GM03348 (cell line): ENCODE results near the gene ENO3.

Experiments
- DNase-seq: peaks from one replicate; pipeline ENCODE4 v3.0.0; 2012; ENCODE audit warnings: low spot score

ENO3 gene

DNA sequence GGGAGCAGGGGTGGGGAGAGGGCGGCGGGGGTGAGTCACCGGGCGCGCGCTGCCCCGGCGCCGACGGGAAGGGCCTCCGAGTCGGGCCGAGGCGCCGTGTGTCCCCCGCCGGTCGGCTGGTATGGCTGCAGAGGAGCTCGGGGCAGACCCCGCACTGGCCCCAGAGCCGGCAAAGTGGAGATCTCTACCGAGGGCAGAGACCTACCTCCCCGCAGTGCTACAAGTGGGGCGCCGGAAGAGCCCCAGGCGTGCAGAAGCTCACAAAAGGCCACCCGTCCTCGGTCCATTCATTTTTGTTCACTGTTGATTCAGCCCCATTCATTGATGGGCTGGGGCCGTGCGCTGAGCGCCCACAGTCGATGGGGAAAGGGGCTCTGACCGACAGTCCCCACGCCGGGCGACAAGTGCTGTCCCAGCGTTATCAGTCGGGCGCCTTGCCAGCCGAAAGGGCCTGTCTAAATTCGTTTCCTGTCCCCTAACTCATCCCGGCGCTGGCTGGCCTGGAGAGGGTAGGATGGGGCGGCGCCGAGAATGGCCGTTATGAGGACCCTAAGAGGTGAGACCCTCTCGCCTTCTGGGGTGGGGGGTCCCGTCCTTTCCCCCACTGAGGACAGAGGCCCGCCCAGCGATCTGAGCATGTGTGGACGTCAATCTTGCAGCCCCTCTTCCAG lies 709 bp upstream of the ENO3 start:
- no peak for DNase-seq

- no peak for DNase-seq
Measured at GRCh38 chr17:4951486-4951885, 567 bp downstream of the ENO3 start.

GRCh38 chr17:4953451-4953961 lies 2.6 kb downstream of the ENO3 start:
- peak; percentile 81 for DNase-seq

- DNase-seq = no peak
Measured at GRCh38 chr17:4955091-4955490, 4.2 kb downstream of the ENO3 start.

DNA sequence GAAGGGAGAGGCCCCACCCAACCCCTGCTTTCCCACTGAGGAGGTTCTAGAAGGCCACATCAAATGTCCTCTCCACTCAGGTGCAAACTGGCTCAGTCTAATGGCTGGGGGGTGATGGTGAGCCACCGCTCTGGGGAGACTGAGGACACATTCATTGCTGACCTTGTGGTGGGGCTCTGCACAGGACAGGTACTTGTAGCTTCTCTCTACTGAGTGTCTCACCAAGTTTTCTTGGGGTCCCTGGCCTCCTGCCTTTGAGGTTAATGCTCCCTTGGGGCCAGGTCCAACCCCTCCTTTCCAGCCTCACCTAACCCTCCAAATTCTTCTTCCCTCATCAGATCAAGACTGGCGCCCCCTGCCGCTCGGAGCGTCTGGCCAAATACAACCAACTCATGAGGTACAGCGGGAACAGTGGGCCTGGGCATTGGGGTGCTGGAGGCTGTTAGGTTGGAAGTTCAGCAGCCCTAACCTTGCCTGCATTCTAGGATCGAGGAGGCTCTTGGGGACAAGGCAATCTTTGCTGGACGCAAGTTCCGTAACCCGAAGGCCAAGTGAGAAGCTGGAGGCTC lies 5.7 kb downstream of the ENO3 start:
- DNase-seq = no peak

- DNase-seq = no peak
Measured at GRCh38 chr17:4958102-4958501, 7.2 kb downstream of the ENO3 start.

DNA sequence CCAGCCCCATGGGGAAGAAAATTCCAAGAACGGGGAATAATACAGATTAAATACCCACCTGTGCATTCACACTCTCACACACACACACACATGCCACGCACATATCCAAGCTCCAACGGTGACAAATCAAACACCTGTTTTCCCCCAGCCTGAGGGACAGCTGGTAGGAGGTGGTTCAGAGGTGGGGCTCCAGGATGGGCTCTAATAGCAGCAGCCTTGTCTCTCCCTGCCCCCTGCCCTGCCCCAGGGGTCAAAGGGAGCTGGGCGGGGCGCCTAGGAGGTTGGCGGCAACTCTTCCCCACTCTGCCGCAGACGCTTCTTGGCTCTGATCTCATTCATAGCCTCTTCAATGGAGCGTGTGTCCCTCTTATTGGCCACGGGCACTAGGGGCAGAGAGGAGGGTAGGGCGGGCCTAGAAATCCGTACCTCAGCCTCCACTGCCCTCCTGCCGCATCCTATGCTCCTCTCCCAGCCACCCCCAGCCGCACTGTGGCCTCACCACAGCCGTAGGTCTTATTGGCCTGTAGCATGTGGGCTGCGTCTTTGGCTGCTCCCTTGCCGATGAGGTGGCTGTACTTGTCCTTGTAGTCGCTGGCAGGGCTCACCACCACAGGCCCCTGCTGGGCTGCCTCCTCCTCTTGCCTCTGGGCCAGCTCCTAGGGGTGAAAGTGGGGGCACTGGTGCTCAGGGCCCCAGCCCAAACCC lies 8.5 kb downstream of the ENO3 start:
- DNase-seq = no peak

DNA sequence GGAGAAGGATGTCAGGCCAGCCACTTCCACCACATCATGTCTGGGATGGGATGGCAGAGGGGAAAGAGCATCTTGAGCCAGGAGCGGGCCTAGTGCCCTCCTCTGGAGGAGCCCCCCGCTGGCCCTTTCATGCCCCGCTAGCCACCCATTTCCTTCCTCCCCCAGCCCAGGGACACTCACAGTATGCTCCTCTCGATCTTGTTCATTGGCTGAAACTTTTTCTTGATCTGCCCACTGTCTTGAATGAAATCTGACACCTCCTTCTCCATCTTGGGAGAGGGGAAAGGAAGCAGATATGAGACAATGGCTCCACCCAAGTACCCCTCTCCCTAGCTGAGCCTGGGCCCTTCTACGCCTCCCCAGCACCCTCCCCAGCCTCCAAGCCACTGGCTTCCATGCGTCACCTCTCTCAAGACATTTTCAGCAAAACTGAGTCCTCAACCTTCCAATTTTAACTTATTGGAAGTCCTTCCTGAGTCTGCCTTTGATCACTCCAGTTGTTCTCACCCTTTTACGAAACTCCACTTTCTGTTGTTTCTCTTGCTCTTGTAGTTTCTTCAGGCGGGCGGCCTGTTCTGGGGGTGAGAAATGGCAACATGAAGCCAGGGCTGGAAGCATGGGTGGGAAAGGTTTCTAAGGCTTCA lies 9.5 kb downstream of the ENO3 start:
- no peak for DNase-seq

- no peak for DNase-seq
Measured at GRCh38 chr17:4965311-4965986, 14.5 kb downstream of the ENO3 start.

DNA sequence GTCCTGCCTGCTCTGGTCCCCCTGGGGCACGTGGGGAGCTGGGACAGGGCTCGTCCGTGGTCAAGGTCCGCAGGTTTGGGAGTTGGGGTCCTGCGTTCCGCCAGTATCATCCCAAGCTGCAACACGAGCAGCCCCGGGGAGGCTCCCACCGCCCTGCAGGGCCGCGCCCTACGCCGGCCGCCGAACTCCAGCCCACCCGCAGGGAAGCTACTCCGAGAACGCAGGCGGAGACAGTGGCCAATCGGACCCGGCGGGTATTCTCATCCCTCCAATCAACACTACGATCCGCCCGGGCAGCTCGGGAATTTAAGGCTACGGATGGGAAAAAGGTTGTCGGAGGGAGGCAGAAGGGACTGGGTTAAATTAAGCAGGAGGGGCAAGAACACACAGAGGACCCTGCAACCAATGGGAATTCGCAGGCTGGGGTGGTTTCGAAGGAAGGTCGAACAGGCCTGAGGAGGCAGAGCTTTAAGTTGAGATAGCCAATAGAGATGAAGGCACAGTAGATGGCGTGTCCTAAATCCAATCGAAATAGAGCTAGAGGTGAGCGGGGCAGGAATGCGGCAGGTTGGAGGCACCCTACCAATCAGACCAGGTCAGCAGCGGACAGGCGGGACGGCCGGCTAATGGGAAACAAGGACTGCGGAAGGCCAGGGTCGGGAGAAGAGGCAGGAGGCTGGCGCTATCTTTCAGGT lies 16.1 kb downstream of the ENO3 start:
- peak; percentile 98 for DNase-seq

- DNase-seq = peak; percentile 97
Measured at GRCh38 chr17:4967539-4968485, 16.9 kb downstream of the ENO3 start, which contains the start of gene SPAG7. Gene SPAG7 (minus strand): TSS chr17:4967817. CDS start chr17:4967804, 13 bp downstream.

DNA sequence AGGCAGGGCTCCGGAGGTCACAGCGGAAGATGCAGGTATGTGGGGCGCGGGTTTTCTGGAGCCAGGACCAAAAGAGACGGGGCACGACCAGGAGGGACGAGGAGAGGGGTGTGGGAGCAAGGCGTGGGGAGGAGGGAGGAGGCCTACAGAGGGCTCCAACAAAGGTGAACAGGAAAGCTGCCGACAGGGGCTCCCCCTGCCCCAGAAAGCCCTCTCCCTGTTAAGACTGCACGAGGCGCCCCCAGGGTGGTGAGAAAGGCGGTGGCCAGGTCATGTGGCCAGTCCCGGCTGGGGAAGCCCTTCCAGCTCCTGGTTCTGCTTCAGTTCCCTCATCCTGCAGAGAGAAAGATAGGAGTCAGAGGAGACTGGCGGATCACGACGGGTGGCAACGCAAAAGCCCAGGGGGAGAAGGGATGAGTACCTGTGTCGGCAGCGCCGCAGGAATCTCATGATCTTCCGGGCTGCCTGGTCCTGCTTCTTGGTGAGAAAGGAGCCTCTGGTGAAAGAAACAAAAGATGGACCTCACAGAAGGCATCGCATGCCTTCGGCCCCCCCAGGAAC lies 17.6 kb downstream of the ENO3 start:
- no peak for DNase-seq

- peak; percentile 74 for DNase-seq
Measured at GRCh38 chr17:4969047-4969550, 18.2 kb downstream of the ENO3 start.

DNA sequence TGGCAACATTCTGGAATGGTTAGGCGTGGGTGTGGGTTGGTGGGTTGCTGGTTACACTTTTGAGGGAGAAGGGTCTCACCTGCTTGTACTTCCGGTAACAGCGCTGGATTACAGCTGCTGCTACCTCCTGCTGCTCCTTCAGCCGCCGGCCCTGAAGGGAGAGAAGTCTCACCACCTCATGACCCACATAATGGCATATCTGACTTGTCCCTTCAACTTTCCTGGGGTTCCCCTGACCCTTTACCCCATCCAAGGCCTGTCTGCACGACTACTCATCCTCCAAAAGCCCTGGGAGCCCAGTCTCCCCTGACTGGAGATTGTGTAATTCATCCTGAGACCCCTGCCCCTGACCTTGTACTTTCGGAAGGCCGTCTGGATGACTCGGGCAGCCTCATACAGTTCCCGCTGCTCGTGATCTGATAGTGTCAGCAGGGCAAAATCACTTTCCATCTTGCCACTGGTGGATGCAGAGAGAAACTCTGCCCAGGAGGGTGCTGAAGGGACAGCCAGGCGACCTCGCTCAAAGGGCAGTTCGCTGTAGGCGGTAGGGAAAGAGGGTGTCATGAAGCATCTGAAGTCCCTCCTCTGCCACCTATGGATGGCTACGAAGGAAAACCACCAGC lies 18.7 kb downstream of the ENO3 start:
- no peak for DNase-seq

DNA sequence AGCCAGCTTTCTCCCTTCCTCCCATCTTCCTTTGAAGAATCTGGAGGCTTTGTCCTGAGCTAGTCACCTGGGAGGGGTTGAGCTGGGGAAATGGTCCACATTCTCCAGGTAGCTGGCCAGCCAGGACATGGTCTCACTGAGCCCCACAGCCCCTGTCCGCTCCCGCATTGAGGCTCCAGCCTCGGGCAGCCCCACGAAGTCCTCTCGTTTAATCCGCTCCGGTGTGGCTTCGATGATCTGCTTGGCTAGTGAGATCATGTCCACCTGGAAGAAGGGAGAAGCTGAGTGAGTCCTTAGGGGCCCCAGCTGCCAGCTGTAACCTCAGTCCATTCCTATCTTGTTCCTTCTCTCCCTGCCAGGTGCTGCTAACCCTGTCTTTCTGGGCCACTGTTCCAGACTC lies 19.4 kb downstream of the ENO3 start:
- DNase-seq = no peak

- no peak for DNase-seq
Measured at GRCh38 chr17:4971826-4972225, 20.9 kb downstream of the ENO3 start.

- no peak for DNase-seq
Measured at GRCh38 chr17:4972322-4972721, 21.4 kb downstream of the ENO3 start.

GRCh38 chr17:4972752-4973151 lies 21.8 kb downstream of the ENO3 start:
- DNase-seq = no peak
